ENCODE measurements around the gene PTGDS.

The PTGDS gene

DNA sequence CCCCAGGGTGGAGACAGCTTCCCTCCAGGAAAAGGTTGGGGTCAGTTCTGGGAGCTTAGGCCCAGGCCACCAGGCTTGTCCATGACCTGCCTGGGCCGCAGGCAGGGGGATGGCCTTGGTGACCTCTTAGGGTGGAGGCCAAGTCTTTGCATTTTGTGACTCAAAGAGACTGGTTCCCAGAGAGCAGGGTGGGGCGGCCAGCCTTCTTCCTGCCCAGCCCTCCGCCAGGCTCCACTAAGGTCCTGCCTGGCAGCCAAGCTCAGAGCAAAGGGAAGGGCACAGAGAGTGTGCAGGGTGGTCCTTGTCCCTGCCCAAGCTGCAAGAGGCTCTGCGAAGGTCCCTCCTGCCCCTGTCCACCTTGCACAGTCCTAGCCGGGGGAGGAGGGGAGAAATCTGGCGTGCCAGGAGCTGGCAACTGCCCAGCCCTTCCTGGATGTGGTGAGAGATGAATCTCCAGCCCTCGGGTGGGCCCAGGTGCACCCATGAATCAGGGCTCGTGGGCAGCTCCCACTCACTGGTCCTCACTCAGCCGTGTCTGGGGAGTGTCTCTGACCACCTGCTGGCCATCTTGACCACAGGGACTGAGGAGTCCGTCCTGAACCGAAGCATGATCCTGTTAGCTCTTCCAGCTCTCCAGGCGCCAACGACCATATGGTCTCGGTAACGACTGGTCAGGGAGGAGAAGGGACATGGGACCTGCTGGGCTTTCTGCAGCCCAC, 2.3 kb upstream of the PTGDS start:
- no peak for FAIRE-seq

- no peak for FAIRE-seq
Observed at GRCh38 chr9:136975644-136976043, 1.7 kb upstream of the PTGDS start.

DNA sequence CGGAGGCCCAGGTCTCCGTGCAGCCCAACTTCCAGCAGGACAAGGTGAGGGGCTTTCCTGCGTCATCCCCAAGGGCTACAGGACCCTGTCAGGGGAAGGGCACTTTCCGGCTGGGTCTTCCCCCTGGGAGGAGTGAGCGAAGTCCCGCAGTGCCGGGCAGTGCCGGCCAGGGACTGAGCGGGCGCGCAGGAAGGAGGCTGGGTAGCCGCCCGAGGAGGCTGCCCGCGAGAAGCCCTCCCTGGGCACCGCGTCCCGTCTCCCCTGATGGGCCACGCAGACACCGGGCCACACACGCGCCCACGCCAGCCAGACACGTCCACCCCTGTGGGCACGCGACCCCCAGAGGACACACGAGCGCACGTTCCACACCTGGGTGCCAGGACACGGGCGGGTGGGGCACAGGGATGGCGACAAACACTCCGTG, 357 bp downstream of the PTGDS start:
- no peak for FAIRE-seq

DNA sequence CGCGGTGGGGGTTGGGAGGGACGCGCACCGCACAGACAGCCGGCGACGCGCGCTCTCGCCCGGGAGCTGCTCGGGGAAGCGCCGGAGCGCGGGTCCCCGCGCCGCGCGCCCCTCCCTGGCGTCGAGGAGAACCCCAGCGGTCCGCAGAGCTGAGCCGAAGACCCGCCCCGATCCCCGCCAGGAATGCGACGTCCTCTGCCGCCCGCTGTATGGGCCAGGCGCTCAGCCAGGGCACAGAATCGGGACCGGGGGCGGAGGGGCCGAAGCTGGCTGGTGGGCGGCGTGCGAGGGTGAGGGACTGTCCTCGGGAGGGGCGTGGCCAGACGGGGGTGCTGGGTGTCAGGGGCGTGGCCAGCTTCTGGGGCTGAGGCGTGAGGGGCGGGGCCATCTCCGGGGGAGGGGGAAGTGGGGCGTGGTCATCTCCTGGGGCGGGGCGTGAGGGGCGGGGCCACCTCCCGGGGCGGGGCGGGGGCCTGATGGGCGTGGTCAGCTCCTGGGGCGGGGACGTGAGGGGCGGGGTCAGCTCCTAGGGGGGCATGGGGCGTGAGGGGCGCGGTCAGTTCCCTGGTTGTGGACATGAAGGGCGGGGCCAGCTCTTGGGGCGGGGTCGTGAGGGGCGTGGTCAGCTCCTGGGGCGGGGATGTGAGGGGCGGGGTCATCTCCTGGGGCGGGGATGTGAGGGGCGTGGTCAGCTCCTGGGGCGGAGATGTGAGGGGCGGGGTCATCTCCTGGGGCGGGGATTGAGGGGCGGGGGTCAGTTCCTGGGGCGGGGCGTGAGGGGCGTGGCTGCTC, 965 bp downstream of the PTGDS start:
- no peak for FAIRE-seq

- FAIRE-seq = no peak
Observed at GRCh38 chr9:136978865-136979544, 1.7 kb downstream of the PTGDS start.

DNA sequence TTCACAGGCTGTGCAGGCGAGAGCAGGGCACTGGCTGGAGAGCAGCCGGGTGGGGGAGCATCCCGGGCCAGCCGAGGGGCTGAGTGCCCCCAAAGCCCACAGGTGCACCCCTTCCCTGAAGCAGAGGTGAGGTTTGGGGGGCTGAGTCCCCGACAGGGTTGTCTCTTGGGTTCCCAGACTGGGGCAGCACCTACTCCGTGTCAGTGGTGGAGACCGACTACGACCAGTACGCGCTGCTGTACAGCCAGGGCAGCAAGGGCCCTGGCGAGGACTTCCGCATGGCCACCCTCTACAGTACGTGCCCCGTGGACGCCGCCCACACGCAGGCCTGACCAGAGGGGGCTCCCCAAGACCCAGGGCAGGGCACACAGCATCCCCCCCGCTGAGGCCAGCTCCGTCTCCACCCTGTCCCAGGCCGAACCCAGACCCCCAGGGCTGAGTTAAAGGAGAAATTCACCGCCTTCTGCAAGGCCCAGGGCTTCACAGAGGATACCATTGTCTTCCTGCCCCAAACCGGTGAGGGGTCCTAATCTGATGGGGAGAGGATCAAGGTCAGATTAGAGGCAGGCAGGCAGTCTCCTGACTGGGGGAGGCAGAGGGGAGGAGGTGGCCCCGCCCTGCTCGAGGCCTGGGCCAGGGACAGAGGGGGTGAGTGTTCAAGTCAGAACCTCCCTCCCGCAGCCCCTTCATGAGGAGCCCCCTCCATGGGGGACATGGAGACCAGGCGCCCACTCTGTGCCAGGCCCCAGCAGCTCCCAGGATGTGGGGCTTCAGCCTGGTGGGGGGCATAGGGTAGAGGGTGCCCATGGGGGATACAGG, 2.7 kb downstream of the PTGDS start:
- no peak for FAIRE-seq

GRCh38 chr9:136980669-136981478, 3.6 kb downstream of the PTGDS start:
- FAIRE-seq = no peak

- no peak for FAIRE-seq
Observed at GRCh38 chr9:136981588-136982231, 4.4 kb downstream of the PTGDS start.

- FAIRE-seq = no peak
Observed at GRCh38 chr9:136982232-136983051, 5.1 kb downstream of the PTGDS start, which contains the start of gene LCNL1. Gene LCNL1 (plus strand): TSS chr9:136982993. CDS start chr9:136983587, 594 bp downstream.

DNA sequence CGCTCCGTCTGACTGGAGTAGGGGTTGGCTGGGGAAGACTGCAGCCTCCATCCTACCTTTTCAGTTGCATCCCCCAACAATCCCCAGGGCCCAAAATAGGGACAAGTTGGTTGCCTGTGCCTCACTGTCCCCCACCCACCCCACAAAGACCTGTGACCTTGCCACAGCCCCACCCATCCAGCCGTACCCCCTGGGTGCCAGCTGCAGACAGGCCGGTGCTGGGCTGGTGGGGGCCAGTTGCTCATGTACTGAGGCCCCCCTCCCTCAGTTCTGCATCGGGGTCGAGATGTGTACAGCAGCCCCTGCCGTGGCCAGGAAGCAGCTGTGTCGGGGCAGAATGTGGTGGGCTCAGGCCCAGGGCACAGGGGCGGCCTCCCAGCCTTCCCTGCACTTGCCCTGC, 5.9 kb downstream of the PTGDS start:
- FAIRE-seq = no peak

DNA sequence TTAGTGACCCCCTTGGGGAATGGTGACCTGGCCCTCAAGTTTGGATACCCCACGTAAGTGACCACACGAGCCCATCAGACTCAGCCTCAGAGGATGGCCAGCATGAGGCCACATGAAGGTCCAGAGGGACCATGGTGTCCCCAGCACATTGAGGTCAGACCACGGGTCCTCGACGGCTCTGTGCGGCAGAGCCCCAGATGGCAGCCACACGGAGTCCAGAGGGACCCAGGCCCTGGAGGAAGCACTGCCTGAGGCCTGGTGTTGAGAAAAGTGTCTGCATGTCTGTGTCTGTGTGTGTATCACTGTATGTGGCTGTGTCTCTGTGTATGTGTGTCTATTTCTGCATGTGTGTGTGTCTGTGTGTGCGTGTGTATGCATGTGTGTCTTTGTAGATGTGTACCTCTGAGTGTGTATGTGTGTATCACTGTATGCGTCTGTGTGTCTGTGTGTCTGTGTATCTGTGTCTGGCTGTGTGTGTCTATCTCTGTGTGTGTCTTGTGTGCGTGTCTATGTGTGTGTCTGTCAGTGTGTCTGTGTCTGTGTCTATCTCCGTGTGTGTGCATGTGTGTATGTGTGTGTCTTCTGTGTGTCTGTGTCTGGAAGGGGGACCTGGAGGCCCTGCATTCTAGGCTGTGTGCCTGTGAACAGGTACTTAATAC, 6.5 kb downstream of the PTGDS start:
- no peak for FAIRE-seq

- FAIRE-seq = no peak
Observed at GRCh38 chr9:136984464-136985026, 7.2 kb downstream of the PTGDS start.

GRCh38 chr9:136985027-136985602, 7.8 kb downstream of the PTGDS start:
- FAIRE-seq = no peak

- FAIRE-seq = no peak
Observed at GRCh38 chr9:136985853-136986252, 8.5 kb downstream of the PTGDS start.

DNA sequence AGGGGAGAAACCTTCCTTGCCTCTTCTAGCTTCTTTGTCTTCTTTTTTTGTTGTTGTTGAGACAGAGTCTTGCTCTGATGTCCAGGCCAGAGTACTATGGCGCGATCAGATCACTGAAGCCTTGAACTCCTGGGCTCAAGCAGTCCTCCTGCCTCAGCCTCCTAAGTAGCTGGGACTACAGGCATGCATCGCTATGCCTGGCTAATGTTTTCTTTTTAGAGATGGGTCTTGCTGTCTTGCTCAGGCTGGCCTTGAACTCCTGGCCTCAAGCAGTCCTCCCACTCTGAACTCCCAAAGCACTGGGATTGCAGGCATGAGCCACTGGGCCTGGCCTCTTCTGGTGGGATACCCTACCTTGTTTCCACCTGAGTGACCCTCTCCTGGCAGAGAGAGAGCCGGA, 11.6 kb downstream of the PTGDS start:
- FAIRE-seq = no peak

- FAIRE-seq = no peak
Observed at GRCh38 chr9:136990242-136990911, 13.1 kb downstream of the PTGDS start.

- FAIRE-seq = no peak
Observed at GRCh38 chr9:136991993-136992818, 14.9 kb downstream of the PTGDS start, which contains the start of gene PAXX. Gene PAXX (plus strand): TSS chr9:136992422. CDS start chr9:136992444, 22 bp downstream.
